Activated CD4-positive, alpha-beta T cell treated with anti-CD3 and anti-CD28 coated beads, Interleukin-2, amount 10 ng/mL, durations not matched to agents 24 days and 14 days (primary cell): ENCODE measurements around the gene KATNB1. TPM values are rescaled to one million over a fixed set of nuclear protein-coding genes. Genes with fewer than 3 reads are reported as not detected.

Experiments used
- DNase-seq: peaks from one replicate; pipeline ENCODE4 v3.0.0; 2022
- H3K27ac Mint-ChIP-seq: one replicate; pipeline ENCODE4 v1.8.0; 2022; ENCODE audit warnings: mild to moderate bottlenecking, mixed read lengths
- H3K27me3 Mint-ChIP-seq: one replicate; pipeline ENCODE4 v1.8.0; 2022; ENCODE audit warnings: mixed read lengths
- H3K36me3 Mint-ChIP-seq: one replicate; pipeline ENCODE4 v1.8.0; 2022; ENCODE audit warnings: low read depth, mild to moderate bottlenecking, mixed read lengths
- H3K4me1 Mint-ChIP-seq: one replicate; pipeline ENCODE4 v1.8.0; 2021; ENCODE audit warnings: mixed read lengths
- H3K4me3 Mint-ChIP-seq: one replicate; pipeline ENCODE4 v1.8.0; 2022; ENCODE audit warnings: mild to moderate bottlenecking, moderate library complexity, mixed read lengths
- H3K9me3 Mint-ChIP-seq: one replicate; pipeline ENCODE4 v1.8.0; 2021; ENCODE audit warnings: mixed read lengths
- intact Hi-C: fragments of 100-400 bp; cut with micrococcal nuclease; formaldehyde crosslinking; loops from one replicate; pipeline ENCODE4 v1.15.1; 2023
- total RNA-seq: library from RNA; stranded (reverse); gene quantifications from 2 replicates; pipeline ENCODE4 v1.2.3, GENCODE V29; 2022

Gene KATNB1, protein sequence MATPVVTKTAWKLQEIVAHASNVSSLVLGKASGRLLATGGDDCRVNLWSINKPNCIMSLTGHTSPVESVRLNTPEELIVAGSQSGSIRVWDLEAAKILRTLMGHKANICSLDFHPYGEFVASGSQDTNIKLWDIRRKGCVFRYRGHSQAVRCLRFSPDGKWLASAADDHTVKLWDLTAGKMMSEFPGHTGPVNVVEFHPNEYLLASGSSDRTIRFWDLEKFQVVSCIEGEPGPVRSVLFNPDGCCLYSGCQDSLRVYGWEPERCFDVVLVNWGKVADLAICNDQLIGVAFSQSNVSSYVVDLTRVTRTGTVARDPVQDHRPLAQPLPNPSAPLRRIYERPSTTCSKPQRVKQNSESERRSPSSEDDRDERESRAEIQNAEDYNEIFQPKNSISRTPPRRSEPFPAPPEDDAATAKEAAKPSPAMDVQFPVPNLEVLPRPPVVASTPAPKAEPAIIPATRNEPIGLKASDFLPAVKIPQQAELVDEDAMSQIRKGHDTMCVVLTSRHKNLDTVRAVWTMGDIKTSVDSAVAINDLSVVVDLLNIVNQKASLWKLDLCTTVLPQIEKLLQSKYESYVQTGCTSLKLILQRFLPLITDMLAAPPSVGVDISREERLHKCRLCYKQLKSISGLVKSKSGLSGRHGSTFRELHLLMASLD
- 45.0 and 49.8 TPM in 2 replicates for total RNA-seq

GRCh38 chr16:57735755-57736418 is at the start of gene KATNB1:
Gene KATNB1 (plus strand): TSS chr16:57735770. CDS start chr16:57737244, 1,474 bp downstream.
- Mint-ChIP-seq H3K27me3 (no peaks in the 10 kb centered on the region), H3K4me1 (peaks cover 21% of the 10 kb centered on the region), H3K27ac (peak within 1 kb of the TSS; percentile 98), H3K9me3 (peaks cover 11% of the 10 kb centered on the region), H3K4me3 (peak within 1 kb of the TSS; percentile 99), H3K36me3 (peaks cover 19% of the 10 kb centered on the region)
- intact Hi-C loops: loop anchor here (1.0 to 10.0 kb wide), 10 partner anchors 67 to 431 kb away; partner anchors contain the start of genes CCDC102A, CFAP20, KIFC3 and USB1
- peak; percentile 75 for DNase-seq

DNA sequence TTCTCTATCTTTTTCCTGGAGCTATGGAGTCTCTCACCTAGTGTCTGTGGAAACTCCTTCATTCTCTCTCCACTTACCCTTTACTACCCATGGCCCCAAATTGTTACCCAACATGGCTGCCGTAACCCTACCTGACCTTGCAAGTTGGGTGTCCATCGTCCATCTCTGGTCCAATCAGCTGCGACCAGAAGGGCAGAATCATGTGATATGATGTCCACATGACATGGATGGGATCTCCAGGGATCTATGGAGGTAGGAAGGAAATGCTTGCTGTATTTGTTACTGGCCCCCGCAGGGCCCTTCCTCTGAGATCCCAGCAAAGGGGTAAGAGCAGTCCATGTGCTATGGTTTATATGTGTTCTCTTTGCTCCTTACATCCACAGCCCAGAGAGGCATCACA is 49.0 kb upstream of the KATNB1 start:
- Mint-ChIP-seq H3K4me1 (peaks cover 27% of the 10 kb centered on the region), H3K4me3 (no peak overlapping the region), H3K27ac (no peak overlapping the region), H3K36me3 (no peaks in the 10 kb centered on the region), H3K9me3 (no peaks in the 10 kb centered on the region), H3K27me3 (peaks cover 1% of the 10 kb centered on the region)
- DNase-seq: no peak
- intact Hi-C loops: no loop called here

- no peak overlapping the region for H3K4me3 Mint-ChIP-seq
Observed at GRCh38 chr16:57687363-57687929, 48.1 kb upstream of the KATNB1 start.

DNA sequence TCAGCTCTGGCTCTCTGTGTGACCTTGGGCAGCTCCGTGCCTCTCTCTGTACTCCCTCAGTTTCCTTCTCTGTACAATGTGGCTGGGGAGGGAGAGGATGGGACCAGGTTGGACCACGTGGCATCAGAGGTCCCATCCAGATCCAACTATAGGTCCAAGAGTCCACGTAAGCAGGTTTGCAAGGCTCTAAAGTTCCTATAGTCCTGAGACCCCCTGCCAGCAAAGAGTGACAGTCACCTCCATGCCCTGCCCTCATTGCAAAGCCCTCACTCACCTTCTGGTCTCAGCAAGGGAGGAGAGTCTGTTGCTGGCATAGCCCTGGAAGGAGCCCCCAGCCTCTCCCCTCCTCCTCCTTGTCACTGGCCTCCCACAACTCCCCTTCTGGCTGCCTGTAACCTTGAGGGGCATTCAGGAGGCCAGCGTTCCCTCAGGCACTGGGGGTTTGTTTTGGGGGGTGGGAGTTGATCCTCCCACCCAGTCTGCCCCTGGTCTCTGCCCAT is 47.0 kb upstream of the KATNB1 start:
- peak overlapping the region; percentile 79 for H3K27ac Mint-ChIP-seq
- DNase-seq: no peak
- H3K36me3 Mint-ChIP-seq: no peaks in the 10 kb centered on the region
- no peak overlapping the region for H3K4me3 Mint-ChIP-seq
- H3K9me3 Mint-ChIP-seq: no peaks in the 10 kb centered on the region
- peaks cover 27% of the 10 kb centered on the region for H3K4me1 Mint-ChIP-seq
- intact Hi-C loops: no loop called here
- peaks cover 9% of the 10 kb centered on the region for H3K27me3 Mint-ChIP-seq

More at GRCh38 chr16:57687363-57687929, 48.1 kb upstream of the KATNB1 start:
- peaks cover 27% of the 10 kb centered on the region for H3K4me1 Mint-ChIP-seq
- no peaks in the 10 kb centered on the region for H3K9me3 Mint-ChIP-seq
- no peaks in the 10 kb centered on the region for H3K36me3 Mint-ChIP-seq
- no peak overlapping the region for H3K27ac Mint-ChIP-seq
- intact Hi-C loops: no loop called here
- DNase-seq: no peak
- H3K27me3 Mint-ChIP-seq: peaks cover 5% of the 10 kb centered on the region

DNA sequence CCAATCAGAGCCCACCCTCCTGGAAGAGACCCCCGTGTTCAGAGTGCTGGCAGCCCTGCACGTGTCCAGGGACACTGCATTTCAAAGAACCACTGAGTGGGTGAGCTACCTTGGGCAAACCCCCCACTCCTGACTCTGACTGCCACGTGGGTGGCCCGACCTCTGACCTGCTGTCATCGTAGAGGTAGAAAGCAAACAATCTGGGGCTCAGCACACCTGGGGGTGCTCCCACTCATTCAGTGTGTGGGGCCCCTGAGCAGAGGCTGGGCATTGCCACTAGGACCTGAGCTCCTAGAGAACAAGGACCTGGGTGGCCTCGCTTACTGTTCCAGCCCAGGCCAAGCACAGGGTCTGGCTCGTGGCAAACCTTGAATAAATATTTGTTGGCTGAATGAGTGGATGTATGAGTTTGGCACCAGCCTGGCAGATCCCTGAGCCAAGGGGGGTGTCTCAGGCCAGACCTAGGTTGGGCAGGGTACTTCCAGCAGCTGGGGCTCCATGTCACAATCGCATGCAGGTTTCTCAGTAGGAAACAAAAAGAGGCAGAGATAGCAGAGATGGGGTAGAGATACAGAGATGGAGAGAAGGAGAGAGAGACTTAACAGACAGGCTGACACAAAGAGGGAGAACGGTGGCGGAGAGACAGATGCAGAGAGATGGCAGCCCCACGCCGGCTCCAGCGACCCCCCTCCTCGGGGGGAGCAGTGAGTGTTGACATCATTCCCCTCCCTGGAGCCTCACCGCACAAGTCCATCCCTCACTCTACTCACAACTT is 46.4 kb upstream of the KATNB1 start:
- Mint-ChIP-seq H3K27ac (peak overlapping the region; percentile 79), H3K9me3 (no peaks in the 10 kb centered on the region), H3K4me3 (peak overlapping the region; percentile 63), H3K27me3 (peaks cover 9% of the 10 kb centered on the region), H3K36me3 (no peaks in the 10 kb centered on the region), H3K4me1 (peaks cover 27% of the 10 kb centered on the region)
- intact Hi-C loops: no loop called here
- no peak for DNase-seq

DNA sequence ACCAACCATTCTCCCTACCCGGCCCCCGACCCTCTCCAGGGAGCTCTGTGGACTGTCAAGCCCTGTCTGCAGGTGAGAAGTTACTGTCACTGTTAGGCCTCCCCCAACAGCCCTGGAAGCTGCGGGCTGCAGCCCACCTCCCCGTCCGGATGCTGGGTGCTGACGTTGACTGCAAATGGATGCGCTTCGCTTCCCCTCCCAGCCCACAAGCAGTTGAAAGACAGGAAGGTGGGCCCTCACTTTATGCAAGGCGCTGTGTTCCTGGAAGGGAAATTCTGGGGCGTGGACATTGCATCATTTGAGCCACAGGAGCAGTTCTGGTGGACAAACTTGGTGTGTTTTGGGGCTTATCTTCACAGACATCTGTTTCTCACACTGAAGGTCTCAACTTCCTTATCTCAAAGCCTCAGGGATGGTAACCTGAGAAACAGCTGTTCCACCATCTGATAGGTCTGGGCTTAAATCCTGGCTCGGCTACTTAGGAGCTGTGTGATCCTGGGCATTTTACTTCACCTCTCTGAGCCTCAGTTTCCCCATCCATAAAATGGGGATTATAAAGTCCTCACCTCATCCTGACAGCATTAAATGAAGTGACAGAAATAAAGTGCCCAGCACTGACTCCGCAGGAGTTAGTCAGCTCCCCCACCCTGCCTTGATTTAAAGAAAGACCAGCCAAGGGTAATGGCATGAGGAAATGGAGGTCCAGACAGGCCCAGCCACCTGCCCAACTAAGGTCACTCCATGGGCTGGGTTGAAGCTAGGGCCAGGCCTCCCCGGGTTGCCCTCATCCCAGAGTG is 45.6 kb upstream of the KATNB1 start:
- Mint-ChIP-seq H3K9me3 (no peaks in the 10 kb centered on the region), H3K4me3 (peak overlapping the region; percentile 63), H3K4me1 (peaks cover 33% of the 10 kb centered on the region), H3K36me3 (no peaks in the 10 kb centered on the region), H3K27me3 (peaks cover 9% of the 10 kb centered on the region), H3K27ac (peak overlapping the region; percentile 79)
- DNase-seq: peak; percentile 87
- intact Hi-C loops: no loop called here

DNA sequence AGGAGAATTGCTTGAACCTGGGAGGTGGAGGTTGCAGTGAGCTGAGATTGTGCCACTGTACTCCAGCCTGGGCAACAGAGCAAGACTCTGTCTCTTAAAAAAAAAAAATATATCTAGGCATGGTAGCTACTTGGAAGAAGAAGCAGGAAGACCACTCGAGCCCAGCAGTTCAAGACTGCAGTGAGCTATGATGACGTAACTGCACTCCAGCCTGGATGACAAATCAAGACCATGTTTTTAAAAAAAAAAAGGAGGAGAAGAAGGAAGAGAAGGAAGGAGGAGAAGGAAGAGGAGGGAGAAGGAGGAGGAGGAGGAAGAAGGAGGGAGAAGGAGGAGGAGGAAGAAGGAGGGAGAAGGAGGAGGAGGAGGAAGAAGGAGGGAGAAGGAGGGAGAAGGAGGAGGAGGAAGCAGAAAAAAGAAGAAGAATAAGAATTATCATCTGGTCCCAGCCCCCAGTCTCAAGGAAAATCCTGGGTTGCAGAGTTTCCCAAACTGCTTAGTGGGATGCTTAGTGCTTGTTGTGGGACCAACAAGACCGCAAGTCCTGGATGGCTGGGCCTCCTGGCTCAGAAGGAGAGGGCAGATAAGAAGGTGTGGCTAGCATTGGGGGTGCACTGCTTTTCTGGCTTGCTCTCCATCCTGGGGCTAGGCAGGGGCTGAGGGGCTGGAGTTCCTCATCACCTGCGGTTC is 44.6 kb upstream of the KATNB1 start:
- peak overlapping the region; percentile 0 for H3K4me3 Mint-ChIP-seq
- no peak overlapping the region for H3K27ac Mint-ChIP-seq
- intact Hi-C loops: no loop called here
- no peaks in the 10 kb centered on the region for H3K9me3 Mint-ChIP-seq
- DNase-seq: no peak
- H3K36me3 Mint-ChIP-seq: no peaks in the 10 kb centered on the region
- H3K27me3 Mint-ChIP-seq: peaks cover 9% of the 10 kb centered on the region
- H3K4me1 Mint-ChIP-seq: peaks cover 35% of the 10 kb centered on the region

- Mint-ChIP-seq H3K9me3 (no peaks in the 10 kb centered on the region), H3K4me1 (peaks cover 35% of the 10 kb centered on the region), H3K27me3 (peaks cover 8% of the 10 kb centered on the region), H3K4me3 (no peak overlapping the region), H3K27ac (no peak overlapping the region), H3K36me3 (no peaks in the 10 kb centered on the region)
- no peak for DNase-seq
- intact Hi-C loops: no loop called here
Observed at GRCh38 chr16:57692636-57693035, 42.9 kb upstream of the KATNB1 start.

DNA sequence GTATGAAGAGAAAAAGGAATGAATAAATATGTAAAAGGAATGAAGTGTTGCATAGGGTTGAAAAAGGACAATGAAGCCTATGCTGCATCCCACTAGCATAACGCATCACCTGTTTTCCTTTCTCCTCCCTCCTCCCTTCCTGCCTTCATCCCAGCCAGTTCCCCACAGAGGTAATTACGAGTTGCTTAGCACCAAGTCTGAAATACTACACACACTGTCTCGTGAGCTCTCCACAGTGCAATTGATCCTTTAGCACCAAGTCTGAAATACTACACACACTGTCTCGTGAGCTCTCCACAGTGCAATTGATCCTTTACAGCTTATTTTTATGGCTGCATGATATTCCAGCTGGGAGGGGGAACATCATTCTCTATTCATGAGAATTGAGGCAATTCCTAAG is 42.0 kb upstream of the KATNB1 start:
- Mint-ChIP-seq H3K27me3 (peaks cover 8% of the 10 kb centered on the region), H3K27ac (no peak overlapping the region), H3K4me3 (no peak overlapping the region), H3K36me3 (no peaks in the 10 kb centered on the region), H3K4me1 (peaks cover 32% of the 10 kb centered on the region), H3K9me3 (no peaks in the 10 kb centered on the region)
- DNase-seq: no peak
- intact Hi-C loops: no loop called here

DNA sequence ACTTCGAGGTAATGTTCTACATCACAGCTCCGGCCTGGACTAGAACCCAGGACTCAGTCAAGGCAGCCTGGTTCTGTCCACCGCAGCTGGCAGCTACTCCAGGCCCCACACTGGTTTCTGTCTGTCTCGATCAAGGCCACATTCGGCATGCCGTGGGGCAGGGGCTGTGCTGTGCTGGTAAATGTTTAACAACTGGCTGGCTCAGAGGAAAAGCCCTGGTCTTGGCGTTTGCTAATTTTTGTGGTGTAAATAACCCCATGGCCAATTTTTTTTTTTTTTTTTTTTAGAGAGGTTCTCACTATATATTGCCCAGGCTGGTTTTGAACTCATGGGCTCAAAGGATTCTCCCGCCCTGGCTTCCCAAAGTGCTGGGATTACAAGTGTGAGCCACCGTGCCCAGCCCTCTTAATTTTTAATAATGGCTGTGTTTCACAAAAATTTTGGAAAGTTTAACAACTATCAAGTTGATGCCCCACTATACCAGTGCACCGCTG is 41.3 kb upstream of the KATNB1 start:
- Mint-ChIP-seq H3K27me3 (peaks cover 8% of the 10 kb centered on the region), H3K27ac (no peak overlapping the region), H3K36me3 (no peaks in the 10 kb centered on the region), H3K4me3 (no peak overlapping the region), H3K4me1 (peaks cover 27% of the 10 kb centered on the region), H3K9me3 (no peaks in the 10 kb centered on the region)
- intact Hi-C loops: no loop called here
- no peak for DNase-seq

GRCh38 chr16:57694725-57695679 is 40.6 kb upstream of the KATNB1 start, which contains the start of gene DRC7:
Gene DRC7 (plus strand): TSS chr16:57694806. CDS start chr16:57697950, 3,144 bp downstream.
- Mint-ChIP-seq H3K4me3 (peak within 1 kb of the TSS; percentile 75), H3K36me3 (no peaks in the 10 kb centered on the region), H3K27me3 (peaks cover 8% of the 10 kb centered on the region), H3K4me1 (peaks cover 19% of the 10 kb centered on the region), H3K27ac (peak within 1 kb of the TSS; percentile 77), H3K9me3 (no peaks in the 10 kb centered on the region)
- peak; percentile 75 for DNase-seq
- intact Hi-C loops: no loop called here
